CD14-positive monocyte (primary cell): Measurements from ENCODE around the gene WNT9B. TPM values are rescaled to one million over a fixed set of nuclear protein-coding genes. Genes with fewer than 3 reads are reported as not detected.

Experiments used
- DNase-seq, 3 donors: peaks; one replicate each; pipeline ENCODE4 v3.0.0-alpha.2; 2011 to 2022
- H2AFZ ChIP-seq: 2 replicates; pipeline ENCODE4 v1.6.0; 2012; ENCODE audit warnings: mild to moderate bottlenecking, low read depth, low read length, inconsistent platforms; ENCODE audit not compliant: insufficient read depth, poor library complexity, severe bottlenecking
- H3K27ac ChIP-seq, 2 donors: 1 replicate in 1 of 2; 2 replicates in 1 of 2; pipeline ENCODE4 v1.5.1; 2012 to 2013; ENCODE audit warnings: low read length in 2 of 2, control low read depth in 1 of 2, inconsistent platforms in 1 of 2, low read depth in 1 of 2, mild to moderate bottlenecking in 1 of 2
- H3K27me3 ChIP-seq, 2 donors: one replicate each; pipeline versions ENCODE4 v1.6.0 to v1.6.1; 2011 to 2013; ENCODE audit warnings: low read length in 2 of 2; ENCODE audit not compliant: control insufficient read depth in 2 of 2, insufficient read depth in 2 of 2
- H3K36me3 ChIP-seq, 2 donors: replicated peaks in 1 of 2; 1 replicate in 1 of 2; 2 replicates in 1 of 2; pipeline versions ENCODE4 v1.5.1 to v1.6.1; 2012 to 2013; ENCODE audit warnings: low read length in 2 of 2, control low read depth in 1 of 2, inconsistent platforms in 1 of 2, mild to moderate bottlenecking in 1 of 2; ENCODE audit not compliant: insufficient read depth in 2 of 2, control insufficient read depth in 1 of 2
- H3K4me1 ChIP-seq, 2 donors: 1 replicate in 1 of 2; 2 replicates in 1 of 2; pipeline versions ENCODE4 v1.5.1 to v1.6.1; 2012 to 2013; ENCODE audit warnings: low read length in 2 of 2, control low read depth in 1 of 2, inconsistent platforms in 1 of 2, mild to moderate bottlenecking in 1 of 2, moderate library complexity in 1 of 2; ENCODE audit not compliant: insufficient read depth in 2 of 2, control insufficient read depth in 1 of 2
- H3K4me2 ChIP-seq: replicated peaks from 2 replicates; pipeline ENCODE3; 2012; ENCODE audit warnings: low read length, moderate library complexity, mild to moderate bottlenecking; ENCODE audit not compliant: poor library complexity, severe bottlenecking; ENCODE audit errors: extremely low read depth
- H3K4me3 ChIP-seq, 3 experiments: fragments of 200-600 bp in 1 of 3; sonication (generic) in 1 of 3; replicated peaks in 1 of 3; 1 replicate in 2 of 3; 2 replicates in 1 of 3; pipeline ENCODE4 v1.5.1; 2011 to 2013; ENCODE audit warnings: low read length in 3 of 3, mild to moderate bottlenecking in 3 of 3, control low read depth in 2 of 3, low read depth in 2 of 3, inconsistent platforms in 1 of 3, moderate library complexity in 1 of 3
- H3K79me2 ChIP-seq: 2 replicates; pipeline ENCODE4 v1.6.0; 2012; ENCODE audit warnings: mild to moderate bottlenecking, control low read depth, inconsistent platforms, low read length, moderate library complexity; ENCODE audit not compliant: insufficient read depth
- H3K9ac ChIP-seq: 2 replicates; pipeline ENCODE4 v1.6.0; 2017; ENCODE audit warnings: low read length, mild to moderate bottlenecking; ENCODE audit not compliant: insufficient read depth, poor library complexity, severe bottlenecking
- H3K9me3 ChIP-seq, 2 donors: replicated peaks in 1 of 2; 1 replicate in 1 of 2; 2 replicates in 1 of 2; pipeline versions ENCODE4 v1.5.1 to v1.6.1; 2012 to 2013; ENCODE audit warnings: low read length in 2 of 2, control low read depth in 1 of 2; ENCODE audit not compliant: control insufficient read depth in 1 of 2, insufficient read depth in 1 of 2
- H4K20me1 ChIP-seq: 2 replicates; pipeline ENCODE4 v1.6.0; 2012; ENCODE audit warnings: mild to moderate bottlenecking, low read length, control low read depth, moderate library complexity; ENCODE audit not compliant: insufficient read depth
- H3K27ac Mint-ChIP-seq, 7 donors: one replicate each; pipeline ENCODE4 v1.8.0; 2020; ENCODE audit warnings: mild to moderate bottlenecking in 7 of 7, mixed read lengths in 7 of 7, moderate library complexity in 6 of 7, inconsistent platforms in 2 of 7
- H3K27me3 Mint-ChIP-seq, 3 donors: one replicate each; pipeline ENCODE4 v1.8.0; 2021 to 2022; ENCODE audit warnings: low read depth in 3 of 3, mild to moderate bottlenecking in 3 of 3, mixed read lengths in 3 of 3, moderate library complexity in 3 of 3, inconsistent platforms in 1 of 3
- H3K36me3 Mint-ChIP-seq, 2 donors: one replicate each; pipeline ENCODE4 v1.8.0; 2020; ENCODE audit warnings: mixed read lengths in 2 of 2, inconsistent platforms in 1 of 2, mild to moderate bottlenecking in 1 of 2
- H3K4me1 Mint-ChIP-seq: one replicate; pipeline ENCODE4 v1.8.0; 2020; ENCODE audit warnings: mild to moderate bottlenecking, mixed read lengths
- H3K4me3 Mint-ChIP-seq, 2 donors: one replicate each; pipeline ENCODE4 v1.8.0; 2020; ENCODE audit warnings: mild to moderate bottlenecking in 2 of 2, mixed read lengths in 2 of 2, moderate library complexity in 1 of 2
- H3K9me3 Mint-ChIP-seq, 7 donors: one replicate each; pipeline ENCODE4 v1.8.0; 2020 to 2022; ENCODE audit warnings: mixed read lengths in 7 of 7, mild to moderate bottlenecking in 6 of 7, moderate library complexity in 6 of 7, inconsistent platforms in 2 of 7
- WGBS: methylation state at CpG from one replicate; pipeline ENCODE4 v1.1.5; 2013; ENCODE audit warnings: missing lambda C conversion rate; ENCODE audit not compliant: insufficient coverage; 5-methylcytosine and 5-hydroxymethylcytosine counted together
- intact Hi-C, 2 donors: fragments of 100-400 bp; cut with micrococcal nuclease; formaldehyde crosslinking; loops; one replicate each; pipeline versions ENCODE4 v1.15.0 to v1.15.1; 2023
- polyA plus RNA-seq, 3 donors: library from polyadenylated mRNA; depleted of rRNA in 1 of 3; unstranded in 2 of 3; stranded (reverse) in 1 of 3; fragments of 300-500 nt in 2 of 3; fragments of >200 nt in 1 of 3; fragmentation: Illumina TruSeq in 2 of 3; gene quantifications; 1 replicate in 2 of 3; 2 replicates in 1 of 3; pipeline ENCODE4 v1.2.3, GENCODE V29; 2012 to 2021
- TF ChIP-seq, protein P1 (sequence below): fragments of 200-600 bp; IDR thresholded peaks from one replicate; pipeline ENCODE4 v1.8.0; 2022; ENCODE audit warnings: antibody characterized with exemption, mild to moderate bottlenecking

WNT9B gene
- polyA plus RNA-seq, 3 donors, result 0.19 TPM; not detected in 2

- Mint-ChIP-seq H3K27ac (peak overlapping the region in 1 of 7 donors; percentile 21), H3K36me3 (no peaks in the 10 kb centered on the region), H3K9me3 (no peaks in the 10 kb centered on the region), H3K4me1 (peaks cover 2% of the 10 kb centered on the region), H3K4me3 (no peak overlapping the region), H3K27me3 (peaks cover 4 to 8% (median 6%) of the 10 kb centered on the region in 3 donors)
- Histone ChIP-seq H3K79me2 (no peaks in the 10 kb centered on the region), H3K4me3 (no peak overlapping the region), H3K36me3 (no peaks in the 10 kb centered on the region), H3K27me3 (no peaks in the 10 kb centered on the region), H3K9me3 (no peaks in the 10 kb centered on the region), H3K4me1 (no peaks in the 10 kb centered on the region), H3K9ac (no peak overlapping the region), H3K27ac (no peak overlapping the region), H3K4me2 (no peak overlapping the region), H2AFZ (no peak overlapping the region), H4K20me1 (no peaks in the 10 kb centered on the region)
- no peak for DNase-seq
- WGBS, result 98% methylated on average over 6 of the region's 7 CpGs
- intact Hi-C loops, result no loop called here
- TF ChIP-seq, protein P1, sequence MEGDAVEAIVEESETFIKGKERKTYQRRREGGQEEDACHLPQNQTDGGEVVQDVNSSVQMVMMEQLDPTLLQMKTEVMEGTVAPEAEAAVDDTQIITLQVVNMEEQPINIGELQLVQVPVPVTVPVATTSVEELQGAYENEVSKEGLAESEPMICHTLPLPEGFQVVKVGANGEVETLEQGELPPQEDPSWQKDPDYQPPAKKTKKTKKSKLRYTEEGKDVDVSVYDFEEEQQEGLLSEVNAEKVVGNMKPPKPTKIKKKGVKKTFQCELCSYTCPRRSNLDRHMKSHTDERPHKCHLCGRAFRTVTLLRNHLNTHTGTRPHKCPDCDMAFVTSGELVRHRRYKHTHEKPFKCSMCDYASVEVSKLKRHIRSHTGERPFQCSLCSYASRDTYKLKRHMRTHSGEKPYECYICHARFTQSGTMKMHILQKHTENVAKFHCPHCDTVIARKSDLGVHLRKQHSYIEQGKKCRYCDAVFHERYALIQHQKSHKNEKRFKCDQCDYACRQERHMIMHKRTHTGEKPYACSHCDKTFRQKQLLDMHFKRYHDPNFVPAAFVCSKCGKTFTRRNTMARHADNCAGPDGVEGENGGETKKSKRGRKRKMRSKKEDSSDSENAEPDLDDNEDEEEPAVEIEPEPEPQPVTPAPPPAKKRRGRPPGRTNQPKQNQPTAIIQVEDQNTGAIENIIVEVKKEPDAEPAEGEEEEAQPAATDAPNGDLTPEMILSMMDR, result no peak
Measured at GRCh38 chr17:46884552-46884951, 33.2 kb downstream of the WNT9B start.

DNA sequence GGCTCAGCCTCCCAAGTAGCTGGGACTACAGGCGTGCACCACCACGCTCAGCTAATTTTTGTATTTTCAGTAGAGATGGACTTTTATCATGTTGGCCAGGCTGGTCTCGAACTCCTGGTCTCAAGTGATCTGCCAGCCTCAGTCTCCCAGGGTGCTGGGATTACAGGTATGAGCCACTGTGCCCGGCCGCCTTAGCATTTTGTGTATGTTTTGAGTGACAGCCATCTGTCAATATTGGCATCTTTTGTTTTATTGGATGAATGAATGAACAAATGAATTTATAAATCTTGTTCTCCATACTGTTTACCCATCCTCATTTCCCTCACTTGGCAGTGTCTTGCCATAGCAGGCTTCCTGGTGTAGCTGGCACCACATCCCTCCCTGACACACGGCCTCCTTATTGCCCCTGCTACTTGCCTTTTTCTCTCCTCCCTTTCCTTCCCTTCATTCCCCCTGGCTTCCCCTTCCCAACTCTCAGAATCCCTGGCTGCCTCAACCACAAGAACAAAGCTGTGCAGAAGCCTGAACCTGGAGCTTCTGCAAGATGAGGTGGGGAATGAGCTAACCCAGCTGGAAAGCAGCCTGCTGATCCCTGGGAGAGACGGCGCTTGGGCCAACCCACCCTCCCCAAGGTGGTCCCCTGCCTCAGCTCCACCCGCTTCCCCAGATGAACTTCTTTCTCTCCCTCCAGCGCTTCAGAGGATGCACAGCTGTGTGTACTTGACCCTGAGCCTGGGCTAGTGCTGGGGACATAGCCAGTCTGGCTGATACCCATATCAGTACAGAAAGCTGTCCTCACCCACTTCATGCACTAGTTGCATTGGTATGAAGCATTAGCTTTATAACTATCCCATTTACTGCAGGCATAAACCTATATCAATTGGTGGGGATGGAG, 34.3 kb downstream of the WNT9B start:
- no peak overlapping the region for H3K27ac ChIP-seq
- H3K36me3 ChIP-seq, result no peaks in the 10 kb centered on the region
- no peak overlapping the region for H3K4me2 ChIP-seq
- 90% methylated on average over 2 of the region's 10 CpGs for WGBS
- no peaks in the 10 kb centered on the region for H3K36me3 Mint-ChIP-seq
- no peaks in the 10 kb centered on the region for H4K20me1 ChIP-seq
- H3K27ac Mint-ChIP-seq, result peak overlapping the region in 1 of 7 donors; percentile 71
- no peaks in the 10 kb centered on the region for H3K79me2 ChIP-seq
- H3K27me3 Mint-ChIP-seq, result peaks cover 7 to 8% (median 8%) of the 10 kb centered on the region in 3 donors
- no peaks in the 10 kb centered on the region for H3K9me3 Mint-ChIP-seq
- TF ChIP-seq, protein P1, result no peak
- H3K4me1 ChIP-seq, result peaks cover 2 to 4% of the 10 kb centered on the region in 2 donors
- H3K4me3 ChIP-seq, result no peak overlapping the region
- no peaks in the 10 kb centered on the region for H3K9me3 ChIP-seq
- H3K4me3 Mint-ChIP-seq, result no peak overlapping the region
- no peak overlapping the region for H2AFZ ChIP-seq
- no peak overlapping the region for H3K9ac ChIP-seq
- H3K27me3 ChIP-seq, result no peaks in the 10 kb centered on the region
- H3K4me1 Mint-ChIP-seq, result peaks cover 5% of the 10 kb centered on the region
- DNase-seq, result no peak
- intact Hi-C loops, result no loop called here
